IMR-90 (cell line): ENCODE data around the gene DCTN2. TPM values are rescaled to one million over a fixed set of nuclear protein-coding genes. Genes with fewer than 3 reads are reported as not detected.
A peak's percentile ranks its signal among the peaks of the same experiment; 100 is the strongest.

Experiments used
- ATAC-seq: fragments of 200-7000 bp; cut with Tn5 transposase; 2 replicates; pipeline ENCODE4 v1.9.1; 2020; ENCODE audit warnings: low read depth, mild to moderate bottlenecking, moderate library complexity
- BruUV-seq: library from RNA; stranded (reverse); fragments of 400-500 nt; replicated peaks from 2 replicates; lab custom pipeline; 2021; lab: Mats Ljungman, UMichigan
- CTCF ChIA-PET: fragments of 300-600 bp; formaldehyde crosslinking; extraction: SDS; loops from one replicate; lab custom pipeline; 2021; ENCODE audit warnings: antibody characterized with exemption; lab: Yijun Ruan, JAX
- POLR2A ChIA-PET: fragments of 300-600 bp; sonication (Branson Sonifier 250); formaldehyde crosslinking; loops from one replicate; lab custom pipeline; 2022; ENCODE audit warnings: antibody characterized with exemption; ENCODE audit not compliant: unreplicated experiment; lab: Charles Lee
- DNase-seq: peaks from one replicate; pipeline ENCODE4 v3.0.0; 2013
- H2AFZ ChIP-seq: replicated peaks from 2 replicates; pipeline ENCODE3; 2013; ENCODE audit warnings: low read length, mild to moderate bottlenecking; ENCODE audit not compliant: poor library complexity
- H2AK5ac ChIP-seq: 2 replicates; pipeline ENCODE4 v1.6.1; 2013; ENCODE audit warnings: low read depth, low read length, inconsistent platforms
- H2AK9ac ChIP-seq: replicated peaks from 2 replicates; pipeline ENCODE3; 2013; ENCODE audit warnings: mild to moderate bottlenecking, low read depth, low read length, moderate library complexity; ENCODE audit not compliant: poor library complexity
- H2BK120ac ChIP-seq: 2 replicates; pipeline ENCODE4 v1.6.1; 2013; ENCODE audit warnings: low read depth, low read length, inconsistent platforms
- H2BK15ac ChIP-seq: 3 replicates; pipeline ENCODE4 v1.6.1; 2013; ENCODE audit warnings: low read depth, low read length, inconsistent platforms
- H2BK20ac ChIP-seq: 2 replicates; pipeline ENCODE4 v1.6.1; 2013; ENCODE audit warnings: low read depth, mild to moderate bottlenecking, inconsistent platforms, low read length, moderate library complexity
- H2BK5ac ChIP-seq: 2 replicates; pipeline ENCODE4 v1.6.1; 2013; ENCODE audit warnings: mild to moderate bottlenecking, low read depth, low read length, inconsistent platforms; ENCODE audit not compliant: poor library complexity, severe bottlenecking
- H3K14ac ChIP-seq: replicated peaks from 2 replicates; pipeline ENCODE4 v1.6.1; 2013; ENCODE audit warnings: low read depth, low read length, inconsistent platforms
- H3K18ac ChIP-seq: 2 replicates; pipeline ENCODE4 v1.6.1; 2013; ENCODE audit warnings: low read depth, low read length, control low read depth
- H3K23ac ChIP-seq: 2 replicates; pipeline ENCODE4 v1.6.1; 2013; ENCODE audit warnings: low read depth, low read length, inconsistent platforms
- H3K27ac ChIP-seq: 2 replicates; pipeline ENCODE4 v1.5.1; 2013; ENCODE audit warnings: mild to moderate bottlenecking, control low read depth, low read length; ENCODE audit not compliant: insufficient read depth
- H3K27me3 ChIP-seq: 2 replicates; pipeline ENCODE4 v1.6.1; 2013; ENCODE audit warnings: low read length; ENCODE audit not compliant: control insufficient read depth, insufficient read depth
- H3K36me3 ChIP-seq: 2 replicates; pipeline ENCODE4 v1.6.1; 2013; ENCODE audit warnings: low read length, mixed read lengths; ENCODE audit not compliant: control insufficient read depth, insufficient read depth
- H3K4ac ChIP-seq: 2 replicates; pipeline ENCODE4 v1.6.1; 2013; ENCODE audit warnings: low read depth, low read length, inconsistent platforms
- H3K4me1 ChIP-seq: 2 replicates; pipeline ENCODE4 v1.6.1; 2013; ENCODE audit warnings: low read length, mixed read lengths; ENCODE audit not compliant: control insufficient read depth, insufficient read depth
- H3K4me2 ChIP-seq: 2 replicates; pipeline ENCODE4 v1.6.1; 2013; ENCODE audit warnings: low read depth, mild to moderate bottlenecking, control low read depth, low read length, moderate library complexity
- H3K4me3 ChIP-seq: 2 replicates; pipeline ENCODE4 v1.5.1; 2013; ENCODE audit warnings: low read depth, mild to moderate bottlenecking, control low read depth, low read length, moderate library complexity; ENCODE audit not compliant: insufficient read depth
- H3K56ac ChIP-seq: 2 replicates; pipeline ENCODE4 v1.6.1; 2013; ENCODE audit warnings: low read length, inconsistent platforms; ENCODE audit not compliant: insufficient read depth; ENCODE audit errors: extremely low read depth
- H3K79me1 ChIP-seq, 2 experiments: 2 replicates each; pipeline ENCODE4 v1.6.1; 2013; ENCODE audit warnings: low read length in 2 of 2, inconsistent platforms in 1 of 2, low read depth in 1 of 2
- H3K9ac ChIP-seq: 2 replicates; pipeline ENCODE4 v1.6.1; 2013; ENCODE audit warnings: low read depth, low read length, control low read depth
- H3K9me1 ChIP-seq: 2 replicates; pipeline ENCODE4 v1.6.1; 2013; ENCODE audit warnings: low read length, inconsistent platforms; ENCODE audit not compliant: insufficient read depth
- H3K9me3 ChIP-seq: 2 replicates; pipeline ENCODE4 v1.6.1; 2013; ENCODE audit warnings: low read length; ENCODE audit not compliant: control insufficient read depth, insufficient read depth
- H4K20me1 ChIP-seq: 2 replicates; pipeline ENCODE4 v1.6.1; 2013; ENCODE audit warnings: low read length, inconsistent platforms; ENCODE audit not compliant: insufficient read depth
- H4K5ac ChIP-seq: 2 replicates; pipeline ENCODE4 v1.6.1; 2013; ENCODE audit warnings: mild to moderate bottlenecking, low read depth, low read length, control low read depth
- H4K8ac ChIP-seq, 2 experiments: 2 replicates each; pipeline ENCODE4 v1.6.1; 2013; ENCODE audit warnings: low read depth in 2 of 2, low read length in 2 of 2, control low read depth in 1 of 2, inconsistent platforms in 1 of 2
- H4K91ac ChIP-seq: 2 replicates; pipeline ENCODE4 v1.6.1; 2013; ENCODE audit warnings: low read depth, low read length, inconsistent platforms; ENCODE audit not compliant: insufficient read depth
- BHLHE40 ChIP-seq: fragments of 150-350 bp; IDR thresholded peaks from 2 replicates; pipeline ENCODE4 v1.6.1; 2016; ENCODE audit warnings: mild to moderate bottlenecking, low read depth, low read length
- CEBPB ChIP-seq: IDR thresholded peaks from 2 replicates; pipeline ENCODE4 v1.6.1; 2012; ENCODE audit warnings: low read depth, low read length, improper control_type of control experiment
- CTCF ChIP-seq: conservative IDR thresholded peaks from 2 replicates; pipeline ENCODE4 v1.5.1; 2012; ENCODE audit warnings: mild to moderate bottlenecking, low read depth, low read length, improper control_type of control experiment
- ELK1 ChIP-seq: fragments of 150-350 bp; IDR thresholded peaks from 2 replicates; pipeline ENCODE4 v1.6.1; 2016; ENCODE audit warnings: low read depth, mild to moderate bottlenecking, low read length, moderate library complexity, borderline replicate concordance
- MAFK ChIP-seq: IDR thresholded peaks from 2 replicates; pipeline ENCODE4 v1.6.1; 2012; ENCODE audit warnings: low read depth, low read length, improper control_type of control experiment
- MAZ ChIP-seq: IDR thresholded peaks from 2 replicates; pipeline ENCODE4 v1.6.1; 2012; ENCODE audit warnings: low read depth, mild to moderate bottlenecking, low read length, improper control_type of control experiment, moderate library complexity, borderline replicate concordance
- NFE2L2 ChIP-seq: fragments of 150-350 bp; IDR thresholded peaks from 2 replicates; pipeline ENCODE4 v1.6.1; 2016; ENCODE audit warnings: low read depth, mild to moderate bottlenecking, low read length
- POLR2A ChIP-seq: IDR thresholded peaks from 2 replicates; pipeline ENCODE4 v1.6.1; 2012; ENCODE audit warnings: mild to moderate bottlenecking, low read depth, low read length
- SMC3 ChIP-seq: fragments of 150-350 bp; IDR thresholded peaks from 2 replicates; pipeline ENCODE4 v1.6.1; 2016; ENCODE audit warnings: low read depth, mild to moderate bottlenecking, antibody characterized with exemption, low read length, moderate library complexity
- WGBS, 2 experiments: methylation state at CpG; one replicate each; pipeline versions ENCODE4 v1.1.5 to v1.1.7; 2013; ENCODE audit warnings: missing lambda C conversion rate in 2 of 2; ENCODE audit not compliant: insufficient read length in 1 of 2; ENCODE audit errors: extremely low coverage in 2 of 2; 5-methylcytosine and 5-hydroxymethylcytosine counted together
- dilution Hi-C: fragments of 300-500 bp; cut with HindIII; formaldehyde crosslinking; loops from one replicate; pipeline ENCODE4 v1.14.3; 2018; ENCODE audit warnings: low sequenced_read_pairs; ENCODE audit not compliant: unreplicated experiment
- in situ Hi-C: fragments of 300-500 bp; cut with MboI; formaldehyde crosslinking; loops from 3 replicates; pipeline ENCODE4 v1.14.3; 2019; ENCODE audit warnings: low sequenced_read_pairs, inconsistent platforms, mixed read lengths
- intact Hi-C: fragments of 100-400 bp; cut with micrococcal nuclease; formaldehyde crosslinking; loops from 2 replicates; pipeline ENCODE4 v1.10.0; 2022
- polyA plus RNA-seq, 3 experiments: library from polyadenylated mRNA; depleted of rRNA; stranded (reverse); fragments of >200 nt; gene quantifications; 2 replicates each; pipeline ENCODE4 v1.2.3, GENCODE V29; 2012; ENCODE audit warnings: low replicate concordance in 1 of 3
- total RNA-seq: library from RNA; depleted of rRNA; stranded (reverse); fragments of >200 nt; gene quantifications from 2 replicates; pipeline ENCODE4 v1.2.3, GENCODE V29; 2012

DCTN2 gene
- total and polyA plus RNA-seq, 2 of the 4 experiments (the other 2 are of a cell fraction), result 125 to 130 TPM

GRCh38 chr12:57553343-57554202 is 6.6 kb upstream of the DCTN2 start (continued):
- TF ChIP-seq NFE2L2 (no peak), MAFK (no peak)

- in situ Hi-C loops, result no loop called here
- Histone ChIP-seq H3K9me3 (no peaks in the 10 kb centered on the region), H3K4me2 (no peak overlapping the region; the same call in 1 of the 2 replicates), H3K4me3 (no peak overlapping the region), H2BK120ac (no peak overlapping the region), H2BK5ac (no peak overlapping the region), H2BK20ac (no peak overlapping the region), H4K20me1 (no peaks in the 10 kb centered on the region), H4K8ac (no peak overlapping the region), H4K91ac (no peak overlapping the region), H3K79me1 (peaks cover 0 to 4% of the 10 kb centered on the region in 2 experiments; a peak in 1 of 4 replicates), H3K14ac (no peak overlapping the region; the same call in 1 of the 2 replicates), H3K56ac (no peak overlapping the region), H4K5ac (no peak overlapping the region), H3K36me3 (no peaks in the 10 kb centered on the region), H2AFZ (peak overlapping the region; percentile 53), H2BK15ac (no peak overlapping the region; the same call in 2 of the 3 replicates), H3K23ac (no peak overlapping the region), H3K27ac (no peak overlapping the region), H2AK9ac (peak overlapping the region; percentile 39), H3K9me1 (peaks cover 7% of the 10 kb centered on the region; the same call in 1 of the 2 replicates), H3K18ac (no peak overlapping the region), H3K9ac (no peak overlapping the region), H3K4ac (no peak overlapping the region), H3K27me3 (peaks cover 46% of the 10 kb centered on the region), H2AK5ac (no peak overlapping the region), H3K4me1 (peaks cover 3% of the 10 kb centered on the region)
- peak; percentile 39 for ATAC-seq
- no peak for TF ChIP-seq BHLHE40
- TF ChIP-seq CEBPB, result no peak
- no peak for TF ChIP-seq SMC3
- no peak for TF ChIP-seq ELK1
- TF ChIP-seq CTCF, result no peak
- TF ChIP-seq POLR2A, result no peak
- no peak for TF ChIP-seq MAZ
- TF ChIP-seq NFE2L2, result no peak
- no TSS peak for BruUV-seq
- ChIA-PET POLR2A (no interaction called here), CTCF (interaction anchor here (1.0 kb wide), 1 partner anchor 80 kb away, joined by 3 read pairs; the partner anchor contains the start of gene B4GALNT1)
- dilution Hi-C loops, result loop anchor here (25.0 kb wide), 1 partner anchor 109 kb away; no protein-coding TSS in a partner anchor
- intact Hi-C loops, result no loop called here
- peak; percentile 36 for DNase-seq
- 80% methylated on average over 1 of the region's 6 CpGs; no CpG with 5 or more reads in 1 of the 2 experiments for WGBS, 2 experiments
Observed at GRCh38 chr12:57552835-57553313, 5.9 kb upstream of the DCTN2 start.
